PC-9 (cell line): ENCODE data around the gene CBLB. TPM values are rescaled to one million over a fixed set of nuclear protein-coding genes. Genes with fewer than 3 reads are reported as not detected.

Experiments used
- BruUV-seq: library from RNA; stranded (reverse); fragments of 400-500 nt; replicated peaks from 2 replicates; lab custom pipeline; 2021; lab: Mats Ljungman, UMichigan
- CTCF ChIA-PET: fragments of 300-600 bp; sonication (Branson Sonifier 250); formaldehyde crosslinking; loops from one replicate; lab custom pipeline; 2022; ENCODE audit warnings: antibody characterized with exemption; lab: Charles Lee
- POLR2A ChIA-PET: fragments of 300-600 bp; sonication (Branson Sonifier 250); formaldehyde crosslinking; loops from one replicate; lab custom pipeline; 2022; ENCODE audit warnings: antibody characterized with exemption; ENCODE audit not compliant: unreplicated experiment; lab: Charles Lee
- DNase-seq, 2 experiments: peaks; one replicate each; pipeline versions ENCODE4 v3.0.0 to v3.0.0-alpha.2; 2015 to 2022; ENCODE audit warnings: mixed read lengths in 1 of 2
- H2AFZ ChIP-seq: fragments of 200-600 bp; sonication (generic); 2 replicates; pipeline ENCODE4 v1.8.1; 2017; ENCODE audit warnings: antibody characterized with exemption
- H3F3A ChIP-seq: fragments of 200-600 bp; sonication (generic); 2 replicates; pipeline ENCODE4 v1.8.1; 2017; ENCODE audit warnings: antibody characterized with exemption, mild to moderate bottlenecking, low read depth; ENCODE audit not compliant: insufficient read depth
- H3K27ac ChIP-seq: fragments of 200-600 bp; sonication (generic); 2 replicates; pipeline ENCODE4 v1.6.1; 2016; ENCODE audit warnings: mixed run types
- H3K27me3 ChIP-seq: fragments of 200-600 bp; sonication (generic); 2 replicates; pipeline ENCODE4 v1.6.1; 2016; ENCODE audit warnings: low read depth, mixed run types; ENCODE audit not compliant: insufficient read depth
- H3K36me3 ChIP-seq: fragments of 200-600 bp; sonication (generic); 2 replicates; pipeline ENCODE4 v1.6.1; 2016; ENCODE audit warnings: low read depth, mixed run types
- H3K4me1 ChIP-seq: fragments of 200-600 bp; sonication (generic); replicated peaks from 2 replicates; pipeline ENCODE4 v1.6.1; 2016; ENCODE audit warnings: mixed run types; ENCODE audit not compliant: insufficient read depth
- H3K4me2 ChIP-seq: fragments of 200-600 bp; sonication (generic); 2 replicates; pipeline ENCODE4 v1.6.1; 2017; ENCODE audit warnings: mixed run types
- H3K4me3 ChIP-seq: fragments of 200-600 bp; sonication (generic); 2 replicates; pipeline ENCODE4 v1.6.1; 2016; ENCODE audit warnings: mixed run types
- H3K79me2 ChIP-seq: fragments of 200-600 bp; sonication (generic); 2 replicates; pipeline ENCODE4 v1.6.1; 2017; ENCODE audit warnings: low read depth, mixed run types
- H3K9me2 ChIP-seq: fragments of 200-600 bp; sonication (generic); 2 replicates; pipeline ENCODE4 v1.8.1; 2017; ENCODE audit warnings: mild to moderate bottlenecking; ENCODE audit not compliant: insufficient read depth
- H3K9me3 ChIP-seq: fragments of 200-600 bp; sonication (generic); 2 replicates; pipeline ENCODE4 v1.8.1; 2016; ENCODE audit warnings: low read depth; ENCODE audit not compliant: insufficient read depth
- H4K20me1 ChIP-seq: fragments of 200-600 bp; sonication (generic); 2 replicates; pipeline ENCODE4 v1.8.1; 2017; ENCODE audit not compliant: insufficient read depth
- EZH2 ChIP-seq: fragments of 200-600 bp; sonication (generic); IDR thresholded peaks from 2 replicates; pipeline ENCODE4 v1.8.0; 2017; ENCODE audit warnings: antibody characterized with exemption, low read depth
- intact Hi-C: fragments of 100-400 bp; cut with micrococcal nuclease; formaldehyde crosslinking; loops from one replicate; pipeline ENCODE4 v1.10.0; 2022; ENCODE audit not compliant: unreplicated experiment
- total RNA-seq: library from RNA; stranded (reverse); gene quantifications from 2 replicates; pipeline ENCODE4 v1.2.3, GENCODE V29; 2021
- TF ChIP-seq, protein P1 (sequence below): fragments of 200-600 bp; sonication (generic); conservative IDR thresholded peaks from 2 replicates; pipeline ENCODE4 v1.6.1; 2017; ENCODE audit warnings: mixed run types, antibody characterized with exemption, mild to moderate bottlenecking, moderate library complexity

Gene CBLB
- total RNA-seq, 1 experiment from 2014 or later = 44.0 TPM

DNA sequence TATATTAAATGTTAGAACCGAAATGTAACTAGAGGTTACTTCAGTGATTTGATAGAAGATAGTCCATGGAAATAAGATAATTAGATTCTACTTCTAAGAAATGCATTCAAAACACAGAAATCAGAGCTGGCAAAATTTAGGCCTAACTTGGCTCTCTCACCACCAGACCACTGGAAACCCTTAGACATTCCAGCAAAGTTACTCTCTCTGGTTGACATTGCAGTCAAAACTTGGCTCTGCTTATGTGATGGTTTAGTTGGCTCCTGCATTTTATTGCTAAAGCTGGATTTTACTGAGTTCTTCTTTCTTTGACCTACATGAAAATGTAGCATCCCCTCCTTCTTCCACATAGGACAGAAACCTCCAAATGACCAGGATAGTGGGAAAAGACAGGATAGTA lies 35.4 kb upstream of the CBLB start:
- H4K20me1 ChIP-seq = no peaks in the 10 kb centered on the region
- no peaks in the 10 kb centered on the region for H3K79me2 ChIP-seq
- DNase-seq = no peak
- CTCF ChIA-PET = no interaction called here
- no peaks in the 10 kb centered on the region for H3K36me3 ChIP-seq
- H3K27me3 ChIP-seq = no peaks in the 10 kb centered on the region
- H3F3A ChIP-seq = no peaks in the 10 kb centered on the region
- no peak overlapping the region for H3K4me3 ChIP-seq
- POLR2A ChIA-PET = no interaction called here
- no peak overlapping the region for H2AFZ ChIP-seq
- H3K4me1 ChIP-seq = peaks cover 22% of the 10 kb centered on the region
- H3K9me3 ChIP-seq = no peaks in the 10 kb centered on the region
- no TSS peak for BruUV-seq
- H3K27ac ChIP-seq = no peak overlapping the region
- TF ChIP-seq, protein P1, sequence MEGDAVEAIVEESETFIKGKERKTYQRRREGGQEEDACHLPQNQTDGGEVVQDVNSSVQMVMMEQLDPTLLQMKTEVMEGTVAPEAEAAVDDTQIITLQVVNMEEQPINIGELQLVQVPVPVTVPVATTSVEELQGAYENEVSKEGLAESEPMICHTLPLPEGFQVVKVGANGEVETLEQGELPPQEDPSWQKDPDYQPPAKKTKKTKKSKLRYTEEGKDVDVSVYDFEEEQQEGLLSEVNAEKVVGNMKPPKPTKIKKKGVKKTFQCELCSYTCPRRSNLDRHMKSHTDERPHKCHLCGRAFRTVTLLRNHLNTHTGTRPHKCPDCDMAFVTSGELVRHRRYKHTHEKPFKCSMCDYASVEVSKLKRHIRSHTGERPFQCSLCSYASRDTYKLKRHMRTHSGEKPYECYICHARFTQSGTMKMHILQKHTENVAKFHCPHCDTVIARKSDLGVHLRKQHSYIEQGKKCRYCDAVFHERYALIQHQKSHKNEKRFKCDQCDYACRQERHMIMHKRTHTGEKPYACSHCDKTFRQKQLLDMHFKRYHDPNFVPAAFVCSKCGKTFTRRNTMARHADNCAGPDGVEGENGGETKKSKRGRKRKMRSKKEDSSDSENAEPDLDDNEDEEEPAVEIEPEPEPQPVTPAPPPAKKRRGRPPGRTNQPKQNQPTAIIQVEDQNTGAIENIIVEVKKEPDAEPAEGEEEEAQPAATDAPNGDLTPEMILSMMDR = no peak
- no peak for TF ChIP-seq EZH2
- H3K9me2 ChIP-seq = no peaks in the 10 kb centered on the region
- intact Hi-C loops = no loop called here
- no peak overlapping the region for H3K4me2 ChIP-seq

DNA sequence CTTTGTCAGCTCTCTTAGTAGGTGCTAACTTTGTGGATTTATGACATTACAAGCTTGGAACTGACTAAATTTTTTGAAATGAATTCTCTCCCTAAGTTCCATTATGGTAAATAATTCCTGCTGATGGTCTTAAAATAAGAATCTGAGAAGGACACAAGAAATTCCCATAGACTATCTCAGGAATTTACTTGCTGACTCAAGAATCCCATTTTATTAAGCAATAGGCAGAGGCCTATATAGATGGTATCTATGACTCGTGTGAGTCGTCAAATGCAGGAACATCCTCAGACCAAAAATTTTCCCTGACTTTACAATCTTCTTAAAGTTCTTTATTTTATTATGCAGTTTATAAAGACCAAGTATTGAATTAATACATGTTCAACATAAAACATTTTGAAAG lies 30.7 kb upstream of the CBLB start:
- no peak overlapping the region for H3K4me3 ChIP-seq
- peaks cover 14% of the 10 kb centered on the region; the same call in 1 of the 2 replicates for H3K4me1 ChIP-seq
- peak in 1 of 2 experiments; percentile 67 for DNase-seq
- H3K27ac ChIP-seq = peak overlapping the region; percentile 1; the same call in 1 of the 2 replicates
- no peak overlapping the region for H3K4me2 ChIP-seq
- BruUV-seq = no TSS peak
- H3K9me2 ChIP-seq = no peaks in the 10 kb centered on the region
- no peaks in the 10 kb centered on the region for H3K79me2 ChIP-seq
- ChIA-PET CTCF (no interaction called here), POLR2A (no interaction called here)
- no peaks in the 10 kb centered on the region for H3F3A ChIP-seq
- intact Hi-C loops = no loop called here
- no peaks in the 10 kb centered on the region for H3K36me3 ChIP-seq
- peaks cover 7% of the 10 kb centered on the region; the same call in 1 of the 2 replicates for H3K9me3 ChIP-seq
- H4K20me1 ChIP-seq = no peaks in the 10 kb centered on the region
- H3K27me3 ChIP-seq = no peaks in the 10 kb centered on the region
- peak overlapping the region; percentile 39; the same call in 1 of the 2 replicates for H2AFZ ChIP-seq
- TF ChIP-seq, protein P1 = no peak
- TF ChIP-seq EZH2 = no peak

DNA sequence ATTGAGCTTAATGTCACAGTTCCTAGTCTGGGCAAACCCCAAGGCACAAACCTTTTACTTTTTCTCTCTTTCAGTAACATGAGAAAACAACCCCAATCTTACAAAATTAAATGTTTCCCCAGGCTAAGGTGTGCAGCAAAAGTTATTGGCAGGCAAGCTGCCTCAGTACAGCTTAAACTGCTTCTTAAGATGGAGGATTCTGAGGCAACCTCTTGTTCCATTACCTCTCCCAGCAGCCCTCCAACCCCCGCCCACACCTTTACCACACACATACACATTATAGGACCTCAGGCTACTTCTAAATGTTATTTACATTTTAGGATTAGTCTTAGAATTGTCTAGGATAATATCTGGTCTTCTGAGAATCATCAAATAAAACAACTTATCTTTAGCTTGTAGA lies 22.3 kb upstream of the CBLB start:
- BruUV-seq = no TSS peak
- TF ChIP-seq, protein P1 = no peak
- no peak for TF ChIP-seq EZH2
- peak overlapping the region; percentile 39; the same call in 1 of the 2 replicates for H2AFZ ChIP-seq
- no peaks in the 10 kb centered on the region for H3K4me1 ChIP-seq
- H3K9me3 ChIP-seq = no peaks in the 10 kb centered on the region
- no peaks in the 10 kb centered on the region for H3K36me3 ChIP-seq
- ChIA-PET CTCF (no interaction called here), POLR2A (interaction anchor here (0.5 kb wide), 1 partner anchor 22 kb away, joined by 5 read pairs; no protein-coding TSS in a partner anchor)
- no peak overlapping the region for H3K27ac ChIP-seq
- DNase-seq = no peak
- no peaks in the 10 kb centered on the region for H3K9me2 ChIP-seq
- no peaks in the 10 kb centered on the region for H4K20me1 ChIP-seq
- intact Hi-C loops = no loop called here
- no peak overlapping the region for H3K4me3 ChIP-seq
- H3K79me2 ChIP-seq = no peaks in the 10 kb centered on the region
- no peaks in the 10 kb centered on the region for H3K27me3 ChIP-seq
- no peak overlapping the region for H3K4me2 ChIP-seq
- H3F3A ChIP-seq = no peaks in the 10 kb centered on the region
